WTC11 (cell line): Measurements from ENCODE around the gene RNASET2. TPM values are rescaled to one million over a fixed set of nuclear protein-coding genes. Genes with fewer than 3 reads are reported as not detected.

Experiments
- ATAC-seq: fragments of 200-7000 bp; cut with Tn5 transposase; 2 replicates; pipeline ENCODE4 v1.10.0; 2021; ENCODE audit warnings: mild to moderate bottlenecking, moderate library complexity
- CTCF ChIA-PET: fragments of 300-600 bp; sonication (Branson Sonifier 250); formaldehyde crosslinking; loops from one replicate; lab custom pipeline; 2021; ENCODE audit warnings: antibody characterized with exemption; lab: Charles Lee
- POLR2A ChIA-PET: fragments of 350-600 bp; sonication (Branson Sonifier 250); formaldehyde crosslinking; loops from one replicate; lab custom pipeline; 2021; ENCODE audit warnings: antibody characterized with exemption; lab: Charles Lee
- DNase-seq: peaks from one replicate; pipeline ENCODE4 v3.0.0; 2021; ENCODE audit warnings: low spot score
- H3K27ac Mint-ChIP-seq: 2 replicates; pipeline ENCODE4 v1.8.0; 2021; ENCODE audit warnings: mixed read lengths
- H3K27me3 Mint-ChIP-seq: 2 replicates; pipeline ENCODE4 v1.8.0; 2021; ENCODE audit warnings: low read depth, mild to moderate bottlenecking, moderate library complexity, mixed read lengths
- H3K36me3 Mint-ChIP-seq: 2 replicates; pipeline ENCODE4 v1.8.0; 2021; ENCODE audit warnings: mixed read lengths
- H3K4me1 Mint-ChIP-seq: 2 replicates; pipeline ENCODE4 v1.8.0; 2022; ENCODE audit warnings: mixed read lengths
- H3K4me3 Mint-ChIP-seq: 2 replicates; pipeline ENCODE4 v1.8.0; 2021; ENCODE audit warnings: mild to moderate bottlenecking, moderate library complexity, mixed read lengths
- H3K9me3 Mint-ChIP-seq: 2 replicates; pipeline ENCODE4 v1.8.0; 2021; ENCODE audit warnings: mixed read lengths
- AFF4 ChIP-seq: sonication (generic); formaldehyde crosslinking; IDR thresholded peaks from 2 replicates; pipeline ENCODE4 v1.8.1; 2023; ENCODE audit warnings: mild to moderate bottlenecking, missing genetic modification reagents, borderline replicate concordance
- CDX4 ChIP-seq: fragments of 250-450 bp; sonication (Bioruptor Pico); IDR thresholded peaks from 2 replicates; pipeline ENCODE4 v1.9.0; 2021; ENCODE audit warnings: moderate library complexity, mild to moderate bottlenecking, inconsistent platforms, borderline replicate concordance
- E2F1 ChIP-seq: sonication (generic); formaldehyde crosslinking; IDR thresholded peaks from 2 replicates; pipeline ENCODE4 v1.8.0; 2022; ENCODE audit warnings: mild to moderate bottlenecking, missing genetic modification reagents
- ELF4 ChIP-seq: sonication (generic); formaldehyde crosslinking; IDR thresholded peaks from 2 replicates; pipeline ENCODE4 v1.8.1; 2022; ENCODE audit warnings: low read depth, mild to moderate bottlenecking, moderate library complexity, missing genetic modification reagents
- EMX1 ChIP-seq: fragments of 250-450 bp; sonication (Bioruptor Pico); IDR thresholded peaks from 2 replicates; pipeline ENCODE4 v1.8.0; 2021; ENCODE audit warnings: mild to moderate bottlenecking
- FOXJ3 ChIP-seq: sonication (generic); formaldehyde crosslinking; IDR thresholded peaks from 2 replicates; pipeline ENCODE4 v1.9.0; 2021; ENCODE audit warnings: missing genetic modification reagents, mild to moderate bottlenecking, borderline replicate concordance
- KAT7 ChIP-seq: sonication (generic); formaldehyde crosslinking; IDR thresholded peaks from 2 replicates; pipeline ENCODE4 v1.8.1; 2023; ENCODE audit warnings: missing genetic modification reagents, mild to moderate bottlenecking, borderline replicate concordance
- MAX ChIP-seq: sonication (generic); formaldehyde crosslinking; IDR thresholded peaks from 2 replicates; pipeline ENCODE4 v1.8.0; 2022; ENCODE audit warnings: mild to moderate bottlenecking, missing genetic modification reagents
- MLX ChIP-seq: sonication (generic); formaldehyde crosslinking; IDR thresholded peaks from 2 replicates; pipeline ENCODE4 v1.8.1; 2023; ENCODE audit warnings: mild to moderate bottlenecking, missing genetic modification reagents, moderate library complexity
- NFATC4 ChIP-seq: fragments of 250-450 bp; sonication (Bioruptor Pico); IDR thresholded peaks from 2 replicates; pipeline ENCODE4 v1.9.0; 2021; ENCODE audit warnings: mild to moderate bottlenecking
- NFE2L1 ChIP-seq: sonication (generic); formaldehyde crosslinking; IDR thresholded peaks from 2 replicates; pipeline ENCODE4 v1.8.1; 2023; ENCODE audit warnings: missing genetic modification reagents
- NFYB ChIP-seq: sonication (generic); formaldehyde crosslinking; conservative IDR thresholded peaks from 2 replicates; pipeline ENCODE4 v1.8.0; 2022; ENCODE audit warnings: low read depth, missing genetic modification reagents
- NR1H2 ChIP-seq: sonication (generic); formaldehyde crosslinking; IDR thresholded peaks from 2 replicates; pipeline ENCODE4 v1.9.0; 2021; ENCODE audit warnings: mild to moderate bottlenecking, moderate library complexity, missing genetic modification reagents
- NR2C2 ChIP-seq: sonication (generic); formaldehyde crosslinking; IDR thresholded peaks from 2 replicates; pipeline ENCODE4 v1.8.0; 2022; ENCODE audit warnings: mild to moderate bottlenecking, missing genetic modification reagents
- RELA ChIP-seq: sonication (generic); formaldehyde crosslinking; IDR thresholded peaks from 2 replicates; pipeline ENCODE4 v1.8.1; 2022; ENCODE audit warnings: missing genetic modification reagents, mild to moderate bottlenecking, borderline replicate concordance
- SMAD4 ChIP-seq: sonication (generic); formaldehyde crosslinking; IDR thresholded peaks from 2 replicates; pipeline ENCODE4 v1.8.0; 2022; ENCODE audit warnings: mild to moderate bottlenecking, missing genetic modification reagents
- TCF7 ChIP-seq: sonication (generic); formaldehyde crosslinking; IDR thresholded peaks from 2 replicates; pipeline ENCODE4 v1.8.0; 2022; ENCODE audit warnings: mild to moderate bottlenecking, low read depth, missing genetic modification reagents, moderate library complexity
- ZNF138 ChIP-seq: sonication (generic); formaldehyde crosslinking; conservative IDR thresholded peaks from 2 replicates; pipeline ENCODE4 v1.8.1; 2022; ENCODE audit warnings: mild to moderate bottlenecking, moderate library complexity, missing genetic modification reagents
- ZNF317 ChIP-seq: sonication (generic); formaldehyde crosslinking; IDR thresholded peaks from 2 replicates; pipeline ENCODE4 v1.8.1; 2023; ENCODE audit warnings: low read depth, mild to moderate bottlenecking, moderate library complexity, missing genetic modification reagents, borderline replicate concordance
- ZSCAN18 ChIP-seq: fragments of 250-450 bp; sonication (Bioruptor Pico); IDR thresholded peaks from 2 replicates; pipeline ENCODE4 v2.1.2; 2022; ENCODE audit warnings: mild to moderate bottlenecking, moderate library complexity
- total RNA-seq: library from RNA; stranded (reverse); gene quantifications from 3 replicates; pipeline ENCODE4 v1.2.3, GENCODE V29; 2021

RNASET2 gene
- total RNA-seq, 1 experiment from 2014 or later = 35.6 TPM

GRCh38 chr6:166907373-166907841 is 48.9 kb downstream of the RNASET2 start:
- Mint-ChIP-seq H3K9me3 (peaks cover 19% of the 10 kb centered on the region), H3K4me1 (peaks cover 10% of the 10 kb centered on the region), H3K4me3 (no peak overlapping the region), H3K36me3 (no peaks in the 10 kb centered on the region), H3K27ac (no peak overlapping the region), H3K27me3 (no peaks in the 10 kb centered on the region)
- CTCF ChIA-PET = interaction anchor here (2.6 kb wide), 1 partner anchor 132 kb away, joined by 6 read pairs; no protein-coding TSS in a partner anchor
- DNase-seq = no peak
- TF ChIP-seq KAT7 (CRISPR knock-in tag) (no peak), NFYB (no peak), FOXJ3 (CRISPR knock-in tag) (no peak), SMAD4 (CRISPR knock-in tag) (no peak), NFATC4 (CRISPR knock-in tag) (no peak), CDX4 (CRISPR knock-in tag) (no peak), ZNF138 (CRISPR knock-in tag) (no peak), AFF4 (CRISPR knock-in tag) (no peak), ELF4 (CRISPR knock-in tag) (no peak), RELA (CRISPR knock-in tag) (no peak), MAX (CRISPR knock-in tag) (no peak), EMX1 (CRISPR knock-in tag) (no peak), NFE2L1 (CRISPR knock-in tag) (no peak), ZNF317 (no peak), E2F1 (CRISPR knock-in tag) (no peak), NR2C2 (CRISPR knock-in tag) (no peak), MLX (no peak), NR1H2 (CRISPR knock-in tag) (no peak), TCF7 (no peak), ZSCAN18 (CRISPR knock-in tag) (no peak)
- ATAC-seq = no peak
- POLR2A ChIA-PET = no interaction called here
